Neural progenitor cell (in vitro differentiated cells): Measurements from ENCODE around the gene MAP7D1.

ENCODE experiments used
- EZH2 ChIP-seq: fragments of 200-600 bp; sonication (generic); IDR thresholded peaks from 2 replicates; pipeline ENCODE4 v1.6.1; 2017; ENCODE audit warnings: antibody characterized with exemption, mild to moderate bottlenecking, moderate library complexity
- EZH2phosphoT487 ChIP-seq: fragments of 200-600 bp; sonication (generic); IDR thresholded peaks from 2 replicates; pipeline ENCODE4 v1.6.1; 2017; ENCODE audit warnings: antibody characterized with exemption
- TF ChIP-seq, protein P1 (sequence below): fragments of 200-600 bp; sonication (generic); IDR thresholded peaks from 2 replicates; pipeline ENCODE4 v1.5.1; 2017; ENCODE audit warnings: antibody characterized with exemption, mild to moderate bottlenecking

DNA sequence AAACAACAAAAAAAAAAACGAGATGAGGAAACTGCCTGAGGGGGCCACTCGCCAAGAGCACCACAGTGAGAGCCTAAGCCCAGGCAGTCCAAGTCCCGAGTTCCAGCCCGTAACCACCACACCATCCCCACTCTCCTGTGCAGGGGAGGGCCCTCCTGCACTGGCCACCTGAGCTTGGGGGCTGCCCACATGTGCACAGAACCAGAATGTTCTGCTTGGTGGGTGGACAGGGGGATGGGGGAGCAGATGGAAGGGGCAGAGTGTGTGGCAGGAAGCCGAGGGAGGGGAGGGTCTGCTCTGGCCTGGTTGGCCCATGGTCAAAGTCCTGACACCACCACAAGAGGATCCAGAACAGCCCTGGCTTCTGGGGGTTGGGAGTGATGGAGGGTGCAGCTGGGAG lies 49.7 kb upstream of the MAP7D1 start:
- TF ChIP-seq, protein P1, sequence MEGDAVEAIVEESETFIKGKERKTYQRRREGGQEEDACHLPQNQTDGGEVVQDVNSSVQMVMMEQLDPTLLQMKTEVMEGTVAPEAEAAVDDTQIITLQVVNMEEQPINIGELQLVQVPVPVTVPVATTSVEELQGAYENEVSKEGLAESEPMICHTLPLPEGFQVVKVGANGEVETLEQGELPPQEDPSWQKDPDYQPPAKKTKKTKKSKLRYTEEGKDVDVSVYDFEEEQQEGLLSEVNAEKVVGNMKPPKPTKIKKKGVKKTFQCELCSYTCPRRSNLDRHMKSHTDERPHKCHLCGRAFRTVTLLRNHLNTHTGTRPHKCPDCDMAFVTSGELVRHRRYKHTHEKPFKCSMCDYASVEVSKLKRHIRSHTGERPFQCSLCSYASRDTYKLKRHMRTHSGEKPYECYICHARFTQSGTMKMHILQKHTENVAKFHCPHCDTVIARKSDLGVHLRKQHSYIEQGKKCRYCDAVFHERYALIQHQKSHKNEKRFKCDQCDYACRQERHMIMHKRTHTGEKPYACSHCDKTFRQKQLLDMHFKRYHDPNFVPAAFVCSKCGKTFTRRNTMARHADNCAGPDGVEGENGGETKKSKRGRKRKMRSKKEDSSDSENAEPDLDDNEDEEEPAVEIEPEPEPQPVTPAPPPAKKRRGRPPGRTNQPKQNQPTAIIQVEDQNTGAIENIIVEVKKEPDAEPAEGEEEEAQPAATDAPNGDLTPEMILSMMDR: no peak
- TF ChIP-seq EZH2 (no peak), EZH2phosphoT487 (no peak)
